HG03565 (cell line): ENCODE results near the gene RADIL.
"Not testable (repeated sequence)": the region's sequence is repeated elsewhere in the genome, so short reads cannot be mapped to it uniquely, and the experiment has no call there.

Experiments used
- ATAC-seq: cut with Tn5 transposase; IDR thresholded peaks from one replicate; pipeline ENCODE4 v1.9.1; 2021; ENCODE audit warnings: mild to moderate bottlenecking, moderate library complexity; ENCODE audit not compliant: unreplicated experiment

The RADIL gene

GRCh38 chr7:4797858-4798705 lies 85.4 kb downstream of the RADIL start:
- ATAC-seq: peak; percentile 47

DNA sequence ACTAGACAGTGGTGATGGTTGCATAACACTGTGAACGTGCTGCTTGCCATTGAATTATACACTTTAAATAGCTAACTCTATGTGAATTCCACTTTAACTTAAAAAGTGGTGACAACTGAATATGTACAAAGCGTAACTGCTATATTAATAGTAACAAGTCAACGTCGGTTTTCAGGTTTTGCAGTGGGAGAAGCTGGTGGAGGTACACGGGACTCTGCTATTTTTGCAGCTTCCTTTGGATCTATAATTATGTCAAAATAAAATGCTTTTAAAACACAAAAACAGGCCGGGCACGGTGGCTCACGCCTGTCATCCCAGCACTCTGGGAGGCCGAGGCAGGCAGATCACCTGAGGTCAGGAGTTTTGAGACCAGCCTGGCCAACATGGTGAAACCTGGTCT lies 87.1 kb downstream of the RADIL start:
- no peak for ATAC-seq

DNA sequence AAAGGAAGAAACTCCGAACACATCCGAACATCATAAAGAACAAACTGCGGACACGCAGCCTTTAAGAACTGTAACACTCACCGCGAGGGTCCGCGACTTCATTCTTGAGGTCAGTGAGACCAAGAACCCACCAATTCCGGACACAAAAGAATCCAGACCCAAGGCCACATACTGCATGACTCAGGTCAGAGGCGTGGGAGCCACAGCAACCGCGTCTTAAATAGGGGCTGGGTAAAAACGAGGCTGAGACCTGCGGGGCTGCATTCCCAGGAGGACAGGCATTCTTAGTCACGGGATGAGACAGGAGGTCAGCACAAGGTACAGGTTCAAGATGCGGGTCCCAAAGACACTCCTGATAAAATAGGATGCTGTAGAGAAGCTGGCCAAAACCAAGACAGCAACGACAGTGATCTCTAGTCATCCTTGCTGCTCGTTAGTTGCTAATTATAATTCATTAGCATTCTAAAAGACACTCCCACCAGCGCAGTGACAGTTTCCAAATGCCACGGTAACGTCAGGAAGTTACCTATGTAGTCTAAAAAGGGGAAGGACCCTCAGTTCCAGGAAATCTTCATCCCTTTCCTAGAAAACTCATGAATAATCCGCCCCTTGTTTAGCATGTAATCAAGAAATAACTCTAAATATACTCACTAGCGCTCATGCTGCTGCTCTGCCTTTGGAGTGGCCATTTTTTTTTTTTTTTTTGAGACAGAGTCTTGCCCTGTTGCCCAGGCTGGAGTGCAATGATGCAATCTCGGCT lies 88.7 kb downstream of the RADIL start:
- no peak for ATAC-seq

DNA sequence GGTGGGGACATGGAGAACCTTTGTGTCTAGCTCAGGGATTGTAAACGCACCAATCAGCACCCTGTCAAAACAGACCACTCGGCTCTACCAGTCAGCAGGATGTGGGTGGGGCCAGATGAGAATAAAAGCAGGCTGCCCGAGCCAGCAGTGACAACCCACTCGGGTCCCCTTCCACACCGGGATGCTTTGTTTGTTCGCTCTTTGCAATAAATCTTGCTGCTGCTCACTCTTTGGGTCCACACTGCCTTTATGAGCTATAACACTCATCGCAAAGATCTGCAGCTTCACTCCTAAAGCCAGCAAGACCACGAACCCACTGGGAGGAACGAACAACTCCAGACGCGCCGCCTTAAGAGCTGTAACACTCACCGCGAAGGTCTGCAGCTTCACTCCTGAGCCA lies 89.3 kb downstream of the RADIL start:
- ATAC-seq: not testable (repeated sequence)

DNA sequence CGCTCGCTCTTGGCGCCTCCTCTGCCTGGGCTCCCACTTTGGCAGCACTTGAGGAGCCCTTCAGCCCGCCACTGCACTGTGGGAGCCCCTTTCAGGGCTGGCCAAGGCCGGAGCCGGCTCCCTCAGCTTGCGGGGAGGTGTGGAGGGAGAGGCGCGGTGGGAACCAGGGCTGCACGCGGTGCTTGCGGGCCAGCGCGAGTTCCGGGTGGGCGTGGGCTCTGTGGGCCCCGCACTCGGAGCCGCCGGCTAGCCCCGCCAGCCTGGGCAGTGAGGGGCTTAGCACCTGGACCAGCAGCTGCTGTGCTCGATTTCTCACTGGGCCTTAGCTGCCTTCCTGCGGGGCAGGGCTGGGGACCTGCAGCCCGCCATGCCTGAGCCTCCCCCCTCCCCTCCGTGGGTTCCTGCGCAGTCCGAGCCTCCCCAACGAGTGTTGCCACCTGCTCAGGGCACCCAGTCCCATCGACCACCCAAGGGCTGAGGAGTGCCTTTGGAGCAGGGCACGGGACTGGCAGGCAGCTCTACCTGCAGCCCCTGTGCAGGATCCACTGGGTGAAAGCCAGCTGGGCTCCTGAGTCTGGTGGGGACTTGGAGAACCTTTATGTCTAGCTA lies 90.0 kb downstream of the RADIL start:
- ATAC-seq: not testable (repeated sequence)

- no peak for ATAC-seq
Measured at GRCh38 chr7:4792537-4793126, 90.9 kb downstream of the RADIL start.

GRCh38 chr7:4791738-4792536 lies 91.6 kb downstream of the RADIL start:
- ATAC-seq: no peak

GRCh38 chr7:4791101-4791737 lies 92.3 kb downstream of the RADIL start:
- ATAC-seq: no peak

GRCh38 chr7:4790516-4790991 lies 93.0 kb downstream of the RADIL start:
- no peak for ATAC-seq

GRCh38 chr7:4790078-4790465 lies 93.4 kb downstream of the RADIL start:
- no peak for ATAC-seq

GRCh38 chr7:4789194-4790077 lies 94.1 kb downstream of the RADIL start:
- ATAC-seq: no peak

DNA sequence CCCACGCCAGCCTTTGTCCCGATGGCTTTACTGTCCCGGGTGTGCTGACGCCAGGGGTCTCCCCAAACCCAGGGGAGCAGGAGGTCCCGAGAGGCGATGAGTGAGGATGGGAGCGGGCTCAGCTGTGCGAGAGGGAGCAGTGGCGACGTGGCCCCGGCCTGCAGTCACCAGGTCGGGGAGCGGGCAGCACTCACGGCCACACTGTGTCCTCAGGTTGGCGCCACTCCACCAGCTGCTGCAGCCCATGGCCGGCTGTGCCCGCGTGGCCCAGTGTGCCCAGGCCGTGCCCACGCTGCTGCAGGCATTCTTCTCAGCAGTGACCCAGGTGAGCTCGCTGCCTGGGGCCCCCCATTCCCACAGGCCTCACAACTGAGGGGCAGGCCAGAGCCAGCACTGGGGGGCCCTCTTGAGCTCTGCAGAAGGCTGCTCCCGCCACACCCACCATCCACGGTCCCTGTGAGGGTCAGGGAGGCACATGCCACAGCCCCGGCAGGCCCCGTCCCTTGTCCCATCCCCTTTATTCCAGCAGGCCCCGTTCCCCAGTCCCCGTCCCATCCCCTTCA lies 94.8 kb downstream of the RADIL start:
- no peak for ATAC-seq

DNA sequence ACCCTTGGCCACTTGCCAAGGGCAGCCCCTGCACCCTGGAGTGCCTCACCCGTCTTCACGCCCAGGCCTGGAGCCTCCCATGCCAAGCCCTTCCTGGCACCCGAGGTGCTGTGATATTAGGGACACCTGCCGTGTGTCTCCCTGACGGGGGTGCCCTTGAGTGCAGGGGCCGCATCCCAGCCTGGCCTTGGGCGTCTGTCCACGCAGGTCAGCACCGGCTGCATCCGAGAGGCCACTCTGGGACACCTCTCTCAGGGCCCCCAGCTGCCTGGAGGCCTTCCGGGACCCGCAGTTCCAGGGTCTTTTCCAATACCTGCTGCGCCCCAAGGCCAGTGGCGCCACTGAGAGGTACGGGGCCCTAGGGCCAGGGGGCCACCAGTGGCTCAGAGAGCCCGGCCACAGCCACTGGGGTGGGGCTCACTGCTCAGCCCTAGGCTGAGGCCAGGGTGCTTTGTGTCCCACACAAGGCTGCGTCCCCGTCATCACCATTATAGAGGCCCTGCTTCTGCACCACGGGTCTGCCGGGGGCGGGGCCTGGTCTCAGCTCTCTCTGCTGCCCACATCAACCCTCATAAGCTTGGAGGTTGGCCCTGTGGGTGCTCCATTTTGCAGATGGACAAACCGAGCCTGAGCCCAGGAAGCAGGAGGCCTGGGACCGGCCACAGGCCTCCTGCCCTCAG lies 95.4 kb downstream of the RADIL start:
- no peak for ATAC-seq

- no peak for ATAC-seq
Measured at GRCh38 chr7:4787541-4787940, 96.0 kb downstream of the RADIL start.

- ATAC-seq: no peak
Measured at GRCh38 chr7:4786015-4786414, 97.5 kb downstream of the RADIL start.

GRCh38 chr7:4785371-4785770 lies 98.1 kb downstream of the RADIL start:
- no peak for ATAC-seq

- ATAC-seq: no peak
Measured at GRCh38 chr7:4784799-4785198, 98.7 kb downstream of the RADIL start.

- no peak for ATAC-seq
Measured at GRCh38 chr7:4783762-4784351, 99.7 kb downstream of the RADIL start.
